ENCODE results near the gene HES4.

- no peak for TF ChIP-seq SPI1 (IDR thresholded peaks at IDR 0.05; ENCODE audit: low read depth, low read length)
- no peak for TF ChIP-seq POLR2A (IDR thresholded peaks at IDR 0.05; ENCODE audit: low read depth, low read length)
- no peak for TF ChIP-seq TAF1 (IDR thresholded peaks at IDR 0.05; ENCODE audit: low read depth, low read length)
- TF ChIP-seq POLR2AphosphoS5 (IDR thresholded peaks at IDR 0.05; ENCODE audit: low read depth, low read length) = no peak
Observed at GRCh38 chr1:1047963-1048362, 48.1 kb upstream of the HES4 start.
